ENCODE data around the gene EHMT1.
"Not testable (repeated sequence)": the region's sequence is repeated elsewhere in the genome, so short reads cannot be mapped to it uniquely, and the experiment has no call there.

EHMT1 gene

GRCh38 chr9:137694962-137695875 is 76.4 kb downstream of the EHMT1 start:
- DNase-seq = peak; percentile 45 to 73 (median 66)

- DNase-seq = no peak
Measured at GRCh38 chr9:137696136-137696925, 77.5 kb downstream of the EHMT1 start.

- DNase-seq = no peak
Measured at GRCh38 chr9:137697193-137697592, 78.4 kb downstream of the EHMT1 start.

DNA sequence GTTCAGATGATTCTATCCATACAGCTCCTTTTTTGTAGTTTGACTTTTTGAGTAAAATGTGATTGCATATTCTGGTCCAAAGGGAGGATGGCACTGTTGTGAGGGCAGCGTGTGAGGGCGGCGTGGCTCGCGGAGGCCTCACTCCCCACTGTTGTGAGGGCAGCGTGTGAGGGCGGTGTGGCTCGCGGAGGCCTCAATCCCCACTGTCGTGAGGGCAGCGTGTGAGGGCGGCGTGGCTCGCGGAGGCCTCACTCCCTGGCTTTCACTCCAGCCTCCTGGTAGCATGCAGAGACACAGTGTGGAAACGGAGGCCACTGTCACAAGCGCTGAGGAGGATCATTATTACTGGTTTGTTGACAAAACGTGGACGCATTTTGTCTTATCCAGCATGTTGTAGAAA is 79.0 kb downstream of the EHMT1 start:
- no peak for DNase-seq

- DNase-seq = no peak
Measured at GRCh38 chr9:137700911-137701310, 82.1 kb downstream of the EHMT1 start.

DNA sequence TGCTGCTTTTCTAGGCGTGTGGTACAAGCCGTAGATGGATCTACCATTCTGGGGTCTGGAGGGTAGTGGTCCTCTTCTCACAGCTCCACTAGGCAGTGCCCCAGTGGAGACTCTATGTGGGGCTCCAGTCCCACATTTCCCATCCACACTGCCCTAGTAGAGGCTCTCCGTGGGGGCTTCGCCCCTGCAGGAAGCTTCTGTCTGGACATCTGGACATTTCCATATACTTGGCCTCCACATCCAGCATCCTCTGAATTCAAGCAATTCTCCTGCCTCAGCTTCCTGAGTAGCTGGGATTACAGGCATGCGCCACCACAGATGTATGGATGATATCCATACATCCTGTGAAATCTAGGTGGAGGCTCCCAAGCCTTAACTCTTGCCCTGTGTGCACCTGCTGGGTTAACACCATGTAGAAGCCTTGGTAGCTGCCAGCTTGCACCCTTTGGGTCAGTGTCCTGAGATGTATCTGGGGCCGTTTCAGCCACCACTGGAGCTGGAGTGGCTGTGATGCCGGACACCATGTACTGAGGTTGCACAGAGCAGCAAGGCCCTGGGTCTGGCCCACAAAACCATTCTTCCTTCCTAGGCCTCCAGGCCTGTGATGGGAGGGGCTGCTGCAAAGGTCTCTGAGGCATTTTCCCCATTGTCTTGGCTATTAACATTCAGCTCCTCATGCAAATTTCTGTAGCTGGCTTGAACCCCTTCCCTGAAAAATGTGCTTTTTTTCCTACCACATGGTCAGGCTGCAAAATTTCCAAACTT is 84.0 kb downstream of the EHMT1 start:
- no peak for DNase-seq

GRCh38 chr9:137703842-137704508 is 85.2 kb downstream of the EHMT1 start:
- peak; percentile 18 to 61 (median 56) for DNase-seq

DNA sequence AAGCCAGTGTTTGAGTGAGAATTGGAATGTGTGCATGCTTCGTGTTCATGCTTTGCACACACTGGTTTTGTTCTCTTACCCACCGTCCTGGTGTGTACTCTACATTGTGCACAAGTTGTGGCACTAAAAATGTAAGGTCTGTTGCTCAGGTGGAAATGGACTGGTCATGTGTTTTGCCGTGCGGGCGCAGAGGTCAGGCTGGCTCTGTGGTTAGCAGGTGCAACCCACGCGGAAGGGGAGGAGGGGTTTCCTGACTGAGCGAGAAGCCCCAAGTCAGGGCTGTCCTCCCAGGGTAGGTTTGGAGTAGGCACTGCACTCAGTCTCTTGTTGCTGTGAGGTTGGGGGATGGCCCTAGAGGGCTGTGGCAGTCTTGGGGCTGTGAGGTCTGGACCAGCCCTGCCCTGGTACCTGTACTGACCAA is 86.6 kb downstream of the EHMT1 start:
- DNase-seq = no peak

- no peak for DNase-seq
Measured at GRCh38 chr9:137705906-137706305, 87.1 kb downstream of the EHMT1 start.

- no peak for DNase-seq
Measured at GRCh38 chr9:137707361-137707760, 88.6 kb downstream of the EHMT1 start.

GRCh38 chr9:137708590-137709284 is 89.9 kb downstream of the EHMT1 start:
- no peak for DNase-seq

DNA sequence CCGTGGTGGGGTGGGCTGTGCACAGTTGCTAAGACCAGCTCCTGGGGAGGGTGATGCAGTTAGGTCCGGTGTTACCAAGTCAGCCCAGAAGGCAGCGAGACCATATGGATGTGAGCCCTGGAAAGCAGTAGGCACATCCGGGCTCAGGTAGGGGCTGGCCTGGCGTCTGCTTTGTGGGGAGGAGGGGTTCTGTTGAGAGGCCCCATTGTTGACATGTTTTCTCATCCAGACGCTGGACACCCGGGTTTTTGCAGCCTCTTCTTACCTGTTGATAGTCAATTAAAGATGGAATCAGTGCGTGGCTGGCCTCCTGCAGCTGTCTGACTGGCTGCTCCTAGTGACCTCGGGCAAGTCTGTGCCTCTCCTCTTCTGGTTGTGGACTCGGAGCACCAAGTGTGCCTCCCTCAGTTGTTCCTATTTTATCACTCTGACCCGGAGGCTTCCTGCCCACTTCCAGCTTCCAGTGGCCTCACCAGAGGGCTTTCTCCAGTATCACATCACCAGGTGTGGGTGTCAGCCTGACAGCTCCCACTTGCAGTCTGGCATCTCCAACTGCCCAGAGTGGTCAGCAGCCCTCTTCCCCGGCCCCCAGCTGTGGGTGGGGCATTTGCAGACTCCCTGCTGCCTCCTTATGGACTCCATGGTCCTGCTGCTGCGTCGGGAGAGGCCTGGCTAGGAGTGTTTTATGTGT is 90.8 kb downstream of the EHMT1 start:
- DNase-seq = no peak

GRCh38 chr9:137710704-137711103 is 91.9 kb downstream of the EHMT1 start:
- no peak for DNase-seq

- no peak for DNase-seq
Measured at GRCh38 chr9:137711678-137712105, 92.9 kb downstream of the EHMT1 start.

DNA sequence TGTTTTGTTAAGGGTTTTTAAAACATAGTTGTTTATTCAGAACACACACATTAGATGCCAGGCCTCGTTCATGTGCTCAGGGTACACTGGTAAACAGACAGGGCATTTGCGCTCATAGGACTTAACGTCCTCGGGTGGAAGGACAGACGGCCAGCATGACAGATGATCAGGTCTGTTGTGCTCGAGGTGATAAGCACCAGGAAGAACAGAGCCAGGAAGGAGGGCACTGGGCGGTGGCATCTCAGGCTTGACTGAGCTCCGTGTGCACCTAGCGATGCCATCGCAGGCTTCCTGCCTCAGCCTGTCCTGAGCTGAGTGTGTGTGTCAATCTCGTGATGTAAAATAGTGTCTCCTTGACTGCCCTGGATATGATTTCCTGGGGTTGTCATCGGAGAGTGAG is 96.5 kb downstream of the EHMT1 start:
- no peak for DNase-seq

DNA sequence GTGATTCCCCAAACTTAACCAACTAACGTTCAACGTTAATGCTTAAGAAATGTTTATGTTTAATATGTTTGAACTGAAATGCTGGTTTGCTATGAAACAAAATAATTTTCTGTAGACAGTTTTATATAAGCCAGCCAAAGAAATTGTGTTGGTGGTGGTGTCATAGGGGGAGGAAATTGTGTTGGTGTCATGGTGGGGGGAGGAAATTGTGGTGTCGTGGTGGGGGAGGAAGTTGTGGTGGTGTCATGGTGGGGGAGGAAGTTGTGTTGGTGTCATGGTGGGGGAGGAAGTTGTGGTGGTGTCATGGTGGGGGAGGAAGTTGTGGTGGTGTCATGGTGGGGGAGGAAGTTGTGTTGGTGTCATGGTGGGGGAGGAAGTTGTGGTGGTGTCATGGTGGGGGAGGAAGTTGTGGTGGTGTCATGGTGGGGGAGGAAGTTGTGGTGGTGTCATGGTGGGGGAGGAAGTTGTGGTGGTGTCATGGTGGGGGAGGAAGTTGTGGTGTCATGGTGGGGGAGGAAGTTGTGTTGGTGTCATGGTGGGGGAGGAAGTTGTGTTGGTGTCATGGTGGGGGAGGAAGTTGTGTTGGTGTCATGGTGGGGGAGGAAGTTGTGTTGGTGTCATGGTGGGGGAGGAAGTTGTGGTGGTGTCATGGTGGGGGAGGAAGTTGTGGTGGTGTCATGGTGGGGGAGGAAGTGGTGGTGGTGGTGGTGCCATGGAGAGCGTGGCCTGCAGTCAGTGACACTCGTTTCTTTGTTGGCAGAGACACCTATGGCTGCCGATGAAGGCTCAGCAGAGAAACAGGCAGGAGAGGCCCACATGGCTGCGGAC is 97.3 kb downstream of the EHMT1 start:
- DNase-seq = not testable (repeated sequence)

GRCh38 chr9:137716694-137717287 is 98.0 kb downstream of the EHMT1 start:
- DNase-seq = no peak

GRCh38 chr9:137717776-137718327 is 99.0 kb downstream of the EHMT1 start:
- DNase-seq = no peak

- DNase-seq = no peak
Measured at GRCh38 chr9:137719194-137719593, 100.4 kb downstream of the EHMT1 start.
